ENCODE measurements around the gene TAPBPL.
"Not testable (repeated sequence)": the region's sequence is repeated elsewhere in the genome, so short reads cannot be mapped to it uniquely, and the experiment has no call there.

The TAPBPL gene

DNA sequence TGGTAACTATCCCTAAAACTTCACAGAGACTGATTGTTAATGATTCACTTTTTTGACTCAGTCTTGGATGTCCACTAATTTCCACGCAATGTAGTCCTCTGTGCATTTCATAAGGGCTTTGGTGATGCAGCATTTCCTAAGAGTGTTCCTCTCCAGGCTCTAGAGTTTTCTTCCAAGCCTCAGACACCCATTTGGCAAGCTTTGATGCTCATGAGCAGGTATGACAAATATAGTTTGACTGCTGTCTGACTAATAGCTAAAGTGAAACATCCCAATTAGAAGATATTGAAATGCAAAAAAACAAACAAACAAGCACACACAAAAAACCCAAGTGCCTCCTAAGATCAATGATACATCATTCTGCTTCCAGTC is 20.1 kb downstream of the TAPBPL start (continued):
- TF ChIP-seq, protein P1, sequence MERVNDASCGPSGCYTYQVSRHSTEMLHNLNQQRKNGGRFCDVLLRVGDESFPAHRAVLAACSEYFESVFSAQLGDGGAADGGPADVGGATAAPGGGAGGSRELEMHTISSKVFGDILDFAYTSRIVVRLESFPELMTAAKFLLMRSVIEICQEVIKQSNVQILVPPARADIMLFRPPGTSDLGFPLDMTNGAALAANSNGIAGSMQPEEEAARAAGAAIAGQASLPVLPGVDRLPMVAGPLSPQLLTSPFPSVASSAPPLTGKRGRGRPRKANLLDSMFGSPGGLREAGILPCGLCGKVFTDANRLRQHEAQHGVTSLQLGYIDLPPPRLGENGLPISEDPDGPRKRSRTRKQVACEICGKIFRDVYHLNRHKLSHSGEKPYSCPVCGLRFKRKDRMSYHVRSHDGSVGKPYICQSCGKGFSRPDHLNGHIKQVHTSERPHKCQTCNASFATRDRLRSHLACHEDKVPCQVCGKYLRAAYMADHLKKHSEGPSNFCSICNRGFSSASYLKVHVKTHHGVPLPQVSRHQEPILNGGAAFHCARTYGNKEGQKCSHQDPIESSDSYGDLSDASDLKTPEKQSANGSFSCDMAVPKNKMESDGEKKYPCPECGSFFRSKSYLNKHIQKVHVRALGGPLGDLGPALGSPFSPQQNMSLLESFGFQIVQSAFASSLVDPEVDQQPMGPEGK (CRISPR knock-in tag; IDR thresholded peaks at IDR 0.05; ENCODE audit: borderline replicate concordance): no peak
- no peak for TF ChIP-seq ESRRG (CRISPR knock-in tag; IDR thresholded peaks at IDR 0.05)

DNA sequence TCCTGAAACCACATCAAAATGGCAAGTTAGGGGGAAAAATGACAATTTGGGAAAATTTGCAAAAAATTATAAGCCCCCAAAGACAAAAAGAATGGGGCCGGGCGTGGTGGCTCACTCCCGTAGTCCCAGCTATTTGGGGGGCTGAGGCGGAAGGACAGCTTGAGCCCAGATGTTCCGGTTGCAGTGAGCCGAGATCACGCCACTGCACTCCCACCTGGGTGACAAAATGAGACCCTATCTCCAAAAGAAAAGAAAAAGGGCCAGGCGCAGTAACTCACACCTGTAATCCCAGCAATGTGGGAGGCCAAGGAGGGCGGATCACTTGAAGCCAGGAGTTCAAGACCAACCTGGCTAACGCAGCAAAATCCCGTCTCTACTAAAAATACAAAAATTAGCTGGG is 20.6 kb downstream of the TAPBPL start:
- TF ChIP-seq TCF4 (CRISPR knock-in tag; IDR thresholded peaks at IDR 0.05; ENCODE audit: borderline replicate concordance) (no peak), TOX (CRISPR knock-in tag; IDR thresholded peaks at IDR 0.05; ENCODE audit: borderline replicate concordance) (no peak), ISL1 (CRISPR knock-in tag; IDR thresholded peaks at IDR 0.05) (no peak), GLIS3 (CRISPR knock-in tag; IDR thresholded peaks at IDR 0.05) (no peak)
- TF ChIP-seq, protein P2, sequence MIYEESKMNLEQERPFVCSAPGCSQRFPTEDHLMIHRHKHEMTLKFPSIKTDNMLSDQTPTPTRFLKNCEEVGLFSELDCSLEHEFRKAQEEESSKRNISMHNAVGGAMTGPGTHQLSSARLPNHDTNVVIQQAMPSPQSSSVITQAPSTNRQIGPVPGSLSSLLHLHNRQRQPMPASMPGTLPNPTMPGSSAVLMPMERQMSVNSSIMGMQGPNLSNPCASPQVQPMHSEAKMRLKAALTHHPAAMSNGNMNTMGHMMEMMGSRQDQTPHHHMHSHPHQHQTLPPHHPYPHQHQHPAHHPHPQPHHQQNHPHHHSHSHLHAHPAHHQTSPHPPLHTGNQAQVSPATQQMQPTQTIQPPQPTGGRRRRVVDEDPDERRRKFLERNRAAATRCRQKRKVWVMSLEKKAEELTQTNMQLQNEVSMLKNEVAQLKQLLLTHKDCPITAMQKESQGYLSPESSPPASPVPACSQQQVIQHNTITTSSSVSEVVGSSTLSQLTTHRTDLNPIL (CRISPR knock-in tag; IDR thresholded peaks at IDR 0.05; ENCODE audit: low read depth): no peak
- TF ChIP-seq, protein P1 (CRISPR knock-in tag; IDR thresholded peaks at IDR 0.05; ENCODE audit: borderline replicate concordance): no peak
- TF ChIP-seq, protein P3, sequence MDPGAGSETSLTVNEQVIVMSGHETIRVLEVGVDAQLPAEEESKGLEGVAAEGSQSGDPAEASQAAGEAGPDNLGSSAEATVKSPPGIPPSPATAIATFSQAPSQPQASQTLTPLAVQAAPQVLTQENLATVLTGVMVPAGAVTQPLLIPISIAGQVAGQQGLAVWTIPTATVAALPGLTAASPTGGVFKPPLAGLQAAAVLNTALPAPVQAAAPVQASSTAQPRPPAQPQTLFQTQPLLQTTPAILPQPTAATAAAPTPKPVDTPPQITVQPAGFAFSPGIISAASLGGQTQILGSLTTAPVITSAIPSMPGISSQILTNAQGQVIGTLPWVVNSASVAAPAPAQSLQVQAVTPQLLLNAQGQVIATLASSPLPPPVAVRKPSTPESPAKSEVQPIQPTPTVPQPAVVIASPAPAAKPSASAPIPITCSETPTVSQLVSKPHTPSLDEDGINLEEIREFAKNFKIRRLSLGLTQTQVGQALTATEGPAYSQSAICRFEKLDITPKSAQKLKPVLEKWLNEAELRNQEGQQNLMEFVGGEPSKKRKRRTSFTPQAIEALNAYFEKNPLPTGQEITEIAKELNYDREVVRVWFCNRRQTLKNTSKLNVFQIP (CRISPR knock-in tag; IDR thresholded peaks at IDR 0.05; ENCODE audit: borderline replicate concordance, low read depth): no peak

DNA sequence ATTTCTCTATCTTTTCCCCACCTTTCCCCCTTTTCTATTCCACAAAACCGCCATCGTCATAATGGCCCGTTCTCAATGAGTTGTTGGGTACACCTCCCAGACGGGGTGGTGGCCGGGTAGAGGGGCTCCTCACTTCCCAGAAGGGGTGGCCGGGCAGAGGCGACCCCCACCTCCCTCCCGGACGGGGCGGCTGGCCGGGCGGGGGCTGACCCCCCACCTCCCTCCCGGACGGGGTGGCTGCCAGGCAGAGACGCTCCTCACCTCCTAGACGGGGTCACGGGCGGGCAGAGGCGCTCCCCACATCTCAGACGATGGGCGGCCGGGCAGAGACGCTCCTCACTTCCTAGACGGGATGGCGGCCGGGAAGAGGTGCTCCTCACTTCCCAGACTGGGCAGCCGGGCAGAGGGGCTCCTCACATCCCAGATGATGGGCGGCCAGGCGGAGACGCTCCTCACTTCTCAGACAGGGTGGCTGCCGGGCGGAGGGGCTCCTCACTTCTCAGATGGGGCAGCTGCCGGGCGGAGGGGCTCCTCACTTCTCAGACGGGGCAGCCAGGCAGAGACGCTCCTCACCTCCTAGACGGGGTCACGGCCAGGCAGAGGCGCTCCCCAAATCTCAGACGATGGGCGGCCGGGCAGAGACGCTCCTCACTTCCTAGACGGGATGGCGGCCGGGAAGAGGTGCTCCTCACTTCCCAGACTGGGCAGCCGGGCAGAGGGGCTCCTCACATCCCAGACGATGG is 23.6 kb downstream of the TAPBPL start:
- not testable (repeated sequence) for ATAC-seq

More for the DNA sequence above, 20.6 kb downstream of the TAPBPL start:
- no peak for ATAC-seq

DNA sequence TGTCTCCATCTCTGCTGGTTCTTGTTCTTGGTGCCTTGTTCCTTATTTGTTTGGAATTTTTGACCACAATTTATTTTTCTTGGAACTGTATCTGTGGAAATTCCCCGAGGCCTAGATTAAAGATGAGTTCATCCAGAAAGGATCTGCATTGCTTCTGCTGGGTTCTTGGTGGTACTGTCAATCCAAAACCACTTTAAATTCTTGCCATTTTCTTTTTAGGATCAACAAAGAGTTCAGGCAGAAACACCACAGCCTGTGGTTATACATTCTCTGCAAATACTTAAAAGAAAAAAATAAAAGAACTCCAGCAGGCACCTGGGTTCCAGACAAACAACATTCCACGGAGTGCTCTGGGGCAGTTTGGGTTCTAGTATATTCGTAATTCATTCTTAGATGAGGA is 24.6 kb downstream of the TAPBPL start:
- peak; percentile 56 for ATAC-seq
- TF ChIP-seq, protein P3 (CRISPR knock-in tag; IDR thresholded peaks at IDR 0.05; ENCODE audit: borderline replicate concordance, low read depth): no peak
- TF ChIP-seq ZC3H10 (CRISPR knock-in tag; IDR thresholded peaks at IDR 0.05) (0 out of 2 replicates have a peak, but pooled peaks have one; percentile 41), RARB (CRISPR knock-in tag; IDR thresholded peaks at IDR 0.05) (no peak), PPARA (CRISPR knock-in tag; IDR thresholded peaks at IDR 0.05; ENCODE audit: borderline replicate concordance) (no peak), TOX (CRISPR knock-in tag; IDR thresholded peaks at IDR 0.05; ENCODE audit: borderline replicate concordance) (no peak), ZFP30 (CRISPR knock-in tag; IDR thresholded peaks at IDR 0.05) (no peak), ISL1 (CRISPR knock-in tag; IDR thresholded peaks at IDR 0.05) (peak; percentile 73), BACH2 (CRISPR knock-in tag; IDR thresholded peaks at IDR 0.05; ENCODE audit: borderline replicate concordance) (no peak)
- TF ChIP-seq, protein P4, sequence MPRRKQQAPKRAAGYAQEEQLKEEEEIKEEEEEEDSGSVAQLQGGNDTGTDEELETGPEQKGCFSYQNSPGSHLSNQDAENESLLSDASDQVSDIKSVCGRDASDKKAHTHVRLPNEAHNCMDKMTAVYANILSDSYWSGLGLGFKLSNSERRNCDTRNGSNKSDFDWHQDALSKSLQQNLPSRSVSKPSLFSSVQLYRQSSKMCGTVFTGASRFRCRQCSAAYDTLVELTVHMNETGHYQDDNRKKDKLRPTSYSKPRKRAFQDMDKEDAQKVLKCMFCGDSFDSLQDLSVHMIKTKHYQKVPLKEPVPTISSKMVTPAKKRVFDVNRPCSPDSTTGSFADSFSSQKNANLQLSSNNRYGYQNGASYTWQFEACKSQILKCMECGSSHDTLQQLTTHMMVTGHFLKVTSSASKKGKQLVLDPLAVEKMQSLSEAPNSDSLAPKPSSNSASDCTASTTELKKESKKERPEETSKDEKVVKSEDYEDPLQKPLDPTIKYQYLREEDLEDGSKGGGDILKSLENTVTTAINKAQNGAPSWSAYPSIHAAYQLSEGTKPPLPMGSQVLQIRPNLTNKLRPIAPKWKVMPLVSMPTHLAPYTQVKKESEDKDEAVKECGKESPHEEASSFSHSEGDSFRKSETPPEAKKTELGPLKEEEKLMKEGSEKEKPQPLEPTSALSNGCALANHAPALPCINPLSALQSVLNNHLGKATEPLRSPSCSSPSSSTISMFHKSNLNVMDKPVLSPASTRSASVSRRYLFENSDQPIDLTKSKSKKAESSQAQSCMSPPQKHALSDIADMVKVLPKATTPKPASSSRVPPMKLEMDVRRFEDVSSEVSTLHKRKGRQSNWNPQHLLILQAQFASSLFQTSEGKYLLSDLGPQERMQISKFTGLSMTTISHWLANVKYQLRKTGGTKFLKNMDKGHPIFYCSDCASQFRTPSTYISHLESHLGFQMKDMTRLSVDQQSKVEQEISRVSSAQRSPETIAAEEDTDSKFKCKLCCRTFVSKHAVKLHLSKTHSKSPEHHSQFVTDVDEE (CRISPR knock-in tag; IDR thresholded peaks at IDR 0.05): no peak

DNA sequence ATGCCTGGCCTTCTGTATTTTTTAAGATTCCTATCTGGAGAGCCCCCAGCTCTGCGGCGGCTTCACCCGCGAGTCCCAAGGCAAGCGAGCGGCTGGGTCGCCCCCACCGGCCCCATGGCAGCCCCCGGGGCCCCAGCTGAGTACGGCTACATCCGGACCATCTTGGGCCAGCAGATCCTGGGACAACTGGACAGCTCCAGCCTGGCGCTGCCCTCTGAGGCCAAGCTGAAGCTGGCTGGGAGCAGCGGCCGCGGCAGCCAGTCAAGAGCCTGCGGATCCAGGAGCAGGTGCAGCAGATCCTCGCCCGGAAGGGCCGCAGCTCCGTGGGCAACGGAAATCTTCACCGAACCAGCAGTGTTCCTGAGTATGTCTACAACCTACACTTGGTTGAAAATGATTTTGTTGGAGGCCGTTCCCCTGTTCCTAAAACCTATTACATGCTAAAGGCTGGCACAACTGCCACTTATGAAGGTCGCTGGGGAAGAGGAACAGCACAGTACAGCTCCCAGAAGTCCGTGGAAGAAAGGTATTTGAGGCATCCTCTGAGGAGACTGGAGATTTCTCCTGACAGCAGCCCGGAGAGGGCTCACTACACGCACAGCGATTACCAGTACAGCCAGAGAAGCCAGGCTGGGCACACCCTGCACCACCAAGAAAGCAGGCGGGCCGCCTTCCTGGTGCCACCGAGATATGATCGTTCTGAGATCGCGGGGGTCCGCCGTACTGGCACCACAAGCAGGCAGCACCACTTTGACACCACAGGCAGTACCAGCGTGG is 25.9 kb downstream of the TAPBPL start:
- not testable (repeated sequence) for ATAC-seq
